A549 (cell line): Measurements from ENCODE around the gene P4HA3. TPM values are rescaled to one million over a fixed set of nuclear protein-coding genes. Genes with fewer than 3 reads are reported as not detected.

Source experiments
- ATAC-seq, 2 experiments: fragments of 200-7000 bp in 1 of 2; fragments of >200 bp in 1 of 2; cut with Nextera tagmentation in 1 of 2; cut with Tn5 transposase in 1 of 2; 3 replicates each; pipeline versions ENCODE4 v1.8.0 to v1.9.1; 2018 to 2020; ENCODE audit warnings: mild to moderate bottlenecking in 1 of 2, moderate library complexity in 1 of 2
- CTCF ChIA-PET: fragments of 300-600 bp; sonication (Branson Sonifier 250); formaldehyde crosslinking; extraction: SDS; loops from one replicate; lab custom pipeline; 2021; ENCODE audit warnings: antibody characterized with exemption, inconsistent platforms; lab: Yijun Ruan, JAX
- POLR2A ChIA-PET: fragments of 350-600 bp; formaldehyde crosslinking; extraction: SDS; loops from one replicate; lab custom pipeline; 2021; ENCODE audit warnings: antibody characterized with exemption, inconsistent platforms; lab: Yijun Ruan, JAX
- DNase-seq, 2 experiments: peaks; one replicate each; pipeline versions ENCODE4 v3.0.0 to v3.0.0-alpha.2; 2011 to 2016; ENCODE audit warnings: low read depth in 1 of 2, low spot score in 1 of 2
- FAIRE-seq: peaks from 2 replicates; lab custom pipeline; 2011; peaks lifted over from hg19 to GRCh38; lab: Jason Lieb, UNC
- H3K27ac ChIP-seq, 2 experiments: fragments of >200 bp; sonication (Bioruptor Twin); formaldehyde crosslinking; 3 replicates each; pipeline ENCODE4 v1.5.1; 2016 to 2017
- H3K4me1 ChIP-seq: fragments of >200 bp; sonication (Bioruptor Twin); formaldehyde crosslinking; 3 replicates; pipeline ENCODE4 v1.6.1; 2016
- H3K4me2 ChIP-seq: fragments of >200 bp; sonication (Bioruptor Twin); formaldehyde crosslinking; 3 replicates; pipeline ENCODE4 v1.6.1; 2016
- H3K4me3 ChIP-seq: fragments of >200 bp; sonication (Bioruptor Twin); formaldehyde crosslinking; 3 replicates; pipeline ENCODE4 v1.5.1; 2016
- H3K9me3 ChIP-seq: fragments of >200 bp; sonication (Bioruptor Twin); formaldehyde crosslinking; 3 replicates; pipeline ENCODE4 v1.6.1; 2016
- BHLHE40 ChIP-seq: IDR thresholded peaks from 2 replicates; pipeline ENCODE4 v1.6.1; 2012; ENCODE audit warnings: low read depth, low read length, inconsistent platforms
- CBX8 ChIP-seq: fragments of 200-600 bp; sonication (generic); IDR thresholded peaks from 2 replicates; pipeline ENCODE4 v1.6.1; 2016
- CHD4 ChIP-seq: fragments of 200-600 bp; sonication (generic); IDR thresholded peaks from 2 replicates; pipeline ENCODE4 v1.6.1; 2016; ENCODE audit warnings: antibody characterized with exemption, mild to moderate bottlenecking, borderline replicate concordance
- EHF ChIP-seq: fragments of 250-450 bp; sonication (Bioruptor Pico); IDR thresholded peaks from 2 replicates; pipeline ENCODE4 v1.5.0; 2020; ENCODE audit warnings: mild to moderate bottlenecking
- EHMT2 ChIP-seq: fragments of 200-600 bp; sonication (generic); IDR thresholded peaks from 2 replicates; pipeline ENCODE4 v1.6.1; 2016; ENCODE audit warnings: antibody characterized with exemption, low read depth, mild to moderate bottlenecking, moderate library complexity
- EP300 ChIP-seq, 2 experiments: fragments of >200 bp; sonication (Bioruptor Twin); formaldehyde crosslinking; IDR thresholded peaks; 2 replicates in 1 of 2; 3 replicates in 1 of 2; pipeline ENCODE4 v1.6.1; 2016 to 2017
- FOSB ChIP-seq: fragments of 250-450 bp; sonication (Bioruptor Pico); IDR thresholded peaks from 2 replicates; pipeline ENCODE4 v1.5.0; 2020; ENCODE audit warnings: mild to moderate bottlenecking, moderate library complexity
- FOXS1 ChIP-seq: fragments of 250-450 bp; sonication (Bioruptor Pico); IDR thresholded peaks from 2 replicates; pipeline ENCODE4 v1.5.0; 2020; ENCODE audit warnings: mild to moderate bottlenecking, moderate library complexity
- HDAC2 ChIP-seq: fragments of 200-600 bp; sonication (generic); IDR thresholded peaks from 2 replicates; pipeline ENCODE4 v1.6.1; 2016
- HMGXB4 ChIP-seq: fragments of 250-450 bp; sonication (Bioruptor Pico); IDR thresholded peaks from 2 replicates; pipeline ENCODE4 v1.5.0; 2021; ENCODE audit warnings: mild to moderate bottlenecking, moderate library complexity, borderline replicate concordance
- HOXA7 ChIP-seq: fragments of 250-450 bp; sonication (Bioruptor Pico); IDR thresholded peaks from 2 replicates; pipeline ENCODE4 v1.5.0; 2020; ENCODE audit warnings: mild to moderate bottlenecking, moderate library complexity
- JUN ChIP-seq, 2 experiments: fragments of >200 bp; sonication (Bioruptor Twin); formaldehyde crosslinking; IDR thresholded peaks; 2 replicates in 1 of 2; 3 replicates in 1 of 2; pipeline ENCODE4 v1.6.1; 2016 to 2017
- JUNB ChIP-seq: fragments of >200 bp; sonication (Bioruptor Twin); formaldehyde crosslinking; IDR thresholded peaks from 2 replicates; pipeline ENCODE4 v1.6.1; 2016
- MAFK ChIP-seq: fragments of 450-650 bp; IDR thresholded peaks from 2 replicates; pipeline ENCODE4 v1.6.1; 2014; ENCODE audit not compliant: partially characterized antibody
- MAZ ChIP-seq: fragments of 150-350 bp; IDR thresholded peaks from 2 replicates; pipeline ENCODE4 v1.6.1; 2014; ENCODE audit warnings: antibody characterized with exemption, low read depth, low read length, borderline replicate concordance
- POLR2A ChIP-seq: IDR thresholded peaks from 2 replicates; pipeline ENCODE4 v1.6.1; 2012; ENCODE audit warnings: mild to moderate bottlenecking, low read length
- RAD21 ChIP-seq, 2 experiments: fragments of >200 bp in 1 of 2; sonication (Bioruptor Twin) in 1 of 2; formaldehyde crosslinking in 1 of 2; IDR thresholded peaks in 1 of 2; conservative IDR thresholded peaks in 1 of 2; 2 replicates in 1 of 2; 3 replicates in 1 of 2; pipeline ENCODE4 v1.6.1; 2012 to 2018; ENCODE audit warnings: inconsistent platforms in 1 of 2
- REST ChIP-seq: fragments of 200-600 bp; sonication (generic); IDR thresholded peaks from 2 replicates; pipeline ENCODE4 v1.6.1; 2016; ENCODE audit warnings: antibody characterized with exemption, mild to moderate bottlenecking, moderate library complexity
- RFX5 ChIP-seq: fragments of 450-650 bp; IDR thresholded peaks from 2 replicates; pipeline ENCODE4 v1.7.1; 2014; ENCODE audit warnings: antibody characterized with exemption, mild to moderate bottlenecking, moderate library complexity
- RNF2 ChIP-seq: fragments of 200-600 bp; sonication (generic); IDR thresholded peaks from 2 replicates; pipeline ENCODE4 v1.6.1; 2016; ENCODE audit warnings: low read depth, mild to moderate bottlenecking, antibody characterized with exemption, moderate library complexity, borderline replicate concordance
- SMC3 ChIP-seq: fragments of >200 bp; sonication (Bioruptor Twin); formaldehyde crosslinking; IDR thresholded peaks from 3 replicates; pipeline ENCODE4 v1.6.1; 2018; ENCODE audit warnings: inconsistent platforms
- TP53 ChIP-seq: fragments of 250-450 bp; sonication (Bioruptor Pico); IDR thresholded peaks from 2 replicates; pipeline ENCODE4 v1.5.0; 2021; ENCODE audit warnings: mild to moderate bottlenecking, moderate library complexity
- ZSCAN20 ChIP-seq: fragments of 250-450 bp; sonication (Bioruptor Pico); IDR thresholded peaks from 2 replicates; pipeline ENCODE4 v1.8.0; 2022; ENCODE audit warnings: mild to moderate bottlenecking, moderate library complexity
- WGBS: methylation state at CpG from one replicate; pipeline ENCODE4 v1.1.6; 2017; ENCODE audit errors: missing lambda C conversion rate; 5-methylcytosine and 5-hydroxymethylcytosine counted together
- polyA plus RNA-seq, 4 experiments: library from polyadenylated mRNA; depleted of rRNA in 3 of 4; stranded (reverse); fragments of >200 nt; fragmentation: RNase III in 1 of 4; extraction: RNeasy Plus Mini Kit Qiagen cat#74134 plus additional on column Dnase treatment in 1 of 4; gene quantifications; 2 replicates in 3 of 4; 3 replicates in 1 of 4; pipeline ENCODE4 v1.2.3, GENCODE V29; 2011 to 2017

P4HA3 gene
- polyA plus RNA-seq, 2 of the 4 experiments (the other 2 are of a cell fraction): 48.1 to 50.4 TPM

GRCh38 chr11:74325649-74326645 is 14.5 kb upstream of the P4HA3 start:
- peak overlapping the region; percentile 14 to 16; a peak in 5 of 6 replicates for H3K27ac ChIP-seq
- H3K9me3 ChIP-seq: no peaks in the 10 kb centered on the region
- TF ChIP-seq HDAC2 (no peak), ZSCAN20 (CRISPR knock-in tag) (no peak), EHF (CRISPR knock-in tag) (no peak), HMGXB4 (no peak), MAZ (no peak)
- ATAC-seq: no peak; a peak in 1 of 6 replicates
- no peak overlapping the region for H3K4me2 ChIP-seq
- 89% methylated on average over 7 of the region's 7 CpGs for WGBS
- DNase-seq: no peak
- H3K4me3 ChIP-seq: no peak overlapping the region
- peaks cover 13% of the 10 kb centered on the region for H3K4me1 ChIP-seq
- FAIRE-seq: no peak
- ChIA-PET CTCF (interaction anchor here (0.8 to 1.3 kb wide), 4 partner anchors 24 to 124 kb away, joined by 3 to 4 read pairs (median 3); no protein-coding TSS in a partner anchor), POLR2A (interaction anchor here (0.5 kb wide), 1 partner anchor 275 kb away, joined by 8 read pairs; no protein-coding TSS in a partner anchor)

- FAIRE-seq (no peak), ATAC-seq (no peak), DNase-seq (no peak)
- WGBS: 66% methylated on average over 2 of the region's 2 CpGs
- TF ChIP-seq EHMT2 (no peak), HOXA7 (CRISPR knock-in tag) (no peak), CBX8 (no peak), JUNB (no peak), RAD21 (conservative IDR thresholded peaks at IDR 0.05 in 1 of 2, IDR thresholded peaks at IDR 0.05 in 1 of 2) (no peak), MAFK (no peak), BHLHE40 (no peak), TP53 (CRISPR knock-in tag) (no peak), SMC3 (no peak), POLR2A (no peak), FOSB (CRISPR knock-in tag) (no peak), EP300 (IDR thresholded peaks at IDR 0.05) (no peak), RFX5 (no peak), RNF2 (no peak), FOXS1 (CRISPR knock-in tag) (no peak), CHD4 (no peak), MAZ (no peak), REST (no peak), JUN (IDR thresholded peaks at IDR 0.05) (no peak)
- H3K4me1 ChIP-seq: peaks cover 26% of the 10 kb centered on the region
- H3K9me3 ChIP-seq: peaks cover 7% of the 10 kb centered on the region; the same call in 2 of the 3 replicates
- POLR2A ChIA-PET: no interaction called here
- no peak overlapping the region for H3K4me3 ChIP-seq
- H3K4me2 ChIP-seq: no peak overlapping the region
- peak overlapping the region; percentile 41 to 66; a peak in 4 of 6 replicates for H3K27ac ChIP-seq
- CTCF ChIA-PET: interaction anchor here (1.4 to 4.8 kb wide), 4 partner anchors 9 to 127 kb away, joined by 5 to 31 read pairs (median 6); no protein-coding TSS in a partner anchor
These were observed 11.2 kb upstream of the P4HA3 start for GRCh38 chr11:74322667-74323066.
